H1 (cell line): ENCODE data around the gene ZNF750. TPM values are rescaled to one million over a fixed set of nuclear protein-coding genes. Genes with fewer than 3 reads are reported as not detected.

Experiments used
- ATF2 ChIP-seq: IDR thresholded peaks from 2 replicates; pipeline ENCODE4 v1.6.1; 2012; ENCODE audit warnings: low read length, inconsistent platforms
- EGR1 ChIP-seq: IDR thresholded peaks from 2 replicates; pipeline ENCODE4 v1.6.1; 2011; ENCODE audit warnings: low read depth, low read length, borderline replicate concordance
- HDAC6 ChIP-seq: IDR thresholded peaks from one replicate; pipeline ENCODE4 v1.7.1; 2012; ENCODE audit warnings: low read depth, mild to moderate bottlenecking, inconsistent platforms, low read length, moderate library complexity
- KDM1A ChIP-seq: fragments of 200-600, 300-600 bp; sonication (generic); IDR thresholded peaks from 2 replicates; pipeline ENCODE4 v1.7.1; 2016; ENCODE audit warnings: mild to moderate bottlenecking, low read length, borderline replicate concordance
- NANOG ChIP-seq: IDR thresholded peaks from 2 replicates; pipeline ENCODE4 v1.6.1; 2011; ENCODE audit warnings: low read length, low read depth, mild to moderate bottlenecking, inconsistent platforms; ENCODE audit not compliant: insufficient read depth, poor library complexity, severe bottlenecking
- NRF1 ChIP-seq: IDR thresholded peaks from 2 replicates; pipeline ENCODE4 v1.6.1; 2011; ENCODE audit warnings: mild to moderate bottlenecking, low read depth, low read length, improper control_type of control experiment
- SIX5 ChIP-seq: IDR thresholded peaks from 2 replicates; pipeline ENCODE4 v1.6.1; 2011; ENCODE audit warnings: mild to moderate bottlenecking, low read depth, low read length
- TAF7 ChIP-seq: optimal IDR thresholded peaks from 2 replicates; pipeline ENCODE3; 2011; ENCODE audit warnings: low read depth, mild to moderate bottlenecking, inconsistent platforms, low read length, moderate library complexity, borderline replicate concordance
- polyA plus RNA-seq, 7 experiments: library from polyadenylated mRNA; depleted of rRNA in 3 of 7; stranded (reverse) in 5 of 7; unstranded in 2 of 7; fragments of >200 nt in 5 of 7; fragments of 200-250 nt in 2 of 7; gene quantifications; 1 replicate in 5 of 7; 2 replicates in 1 of 7; 4 replicates in 1 of 7; pipeline versions ENCODE4 v1.2.1 to v1.2.3, GENCODE V29; 2011 to 2013; ENCODE audit warnings: missing spikeins in 2 of 7, mixed read lengths in 2 of 7
- total RNA-seq: library from RNA; stranded (reverse); fragmentation: NEBNext Ultra II Directional; extraction: Animal tissue kit (Norgen Biotek cat#: 25700); gene quantifications from 2 replicates; pipeline ENCODE4 v1.2.1, GENCODE V29; 2021

ZNF750 gene
- total and polyA plus RNA-seq, 2 of the 8 experiments (the other 6 are each of a cell fraction or from before 2014, with no cell fraction given) = not detected

DNA sequence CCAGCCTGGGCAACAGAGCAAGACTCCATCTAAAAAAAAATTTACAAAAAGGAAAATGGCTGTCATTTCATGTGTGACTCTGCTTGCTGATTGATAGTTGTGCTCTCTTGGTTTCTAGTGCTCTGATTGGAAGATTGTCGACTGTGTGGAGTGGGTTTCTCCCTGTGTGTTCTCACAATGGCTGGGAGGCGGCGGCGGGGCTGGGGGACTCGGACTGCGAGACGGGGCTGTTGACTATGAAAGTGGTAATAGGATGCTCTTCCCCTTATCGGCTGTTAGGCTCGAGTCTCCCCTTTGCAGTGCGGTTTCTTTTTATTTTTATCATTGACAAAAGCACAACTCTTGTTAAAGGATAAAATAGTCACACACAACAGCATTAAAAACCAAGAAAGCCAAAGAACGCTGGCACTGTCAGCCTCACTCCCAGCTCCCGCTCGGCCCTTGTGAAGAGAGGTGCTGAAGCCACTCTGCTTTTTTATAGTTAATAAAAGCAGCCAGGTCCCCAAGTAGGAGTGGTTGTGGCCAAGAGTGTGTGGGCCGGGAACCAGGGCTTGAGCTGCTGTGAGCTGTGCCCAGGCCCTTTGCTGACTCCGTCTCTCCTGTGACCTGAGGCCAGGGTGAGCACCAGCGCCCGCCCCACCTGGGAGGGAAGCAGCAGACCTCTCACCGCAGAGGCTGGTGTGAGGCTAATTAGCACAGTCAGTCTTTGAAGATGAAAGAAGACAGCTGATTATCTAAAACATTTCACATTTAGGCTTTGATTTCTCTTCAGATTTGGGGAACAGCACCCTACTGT, 51.4 kb downstream of the ZNF750 start (continued):
- TF ChIP-seq ATF2 (no peak), TAF7 (no peak), SIX5 (no peak), EGR1 (no peak), NRF1 (no peak), KDM1A (no peak), HDAC6 (no peak), NANOG (no peak)
- TF ChIP-seq, all 59 proteins: peak for 0
